ENCODE measurements around the gene PTHLH.

The PTHLH gene

GRCh38 chr12:27934276-27934675 is 38.3 kb downstream of the PTHLH start:
- DNase-seq: no peak

- no peak for DNase-seq
Measured at GRCh38 chr12:27931390-27931789, 41.1 kb downstream of the PTHLH start.

GRCh38 chr12:27927347-27927746 is 45.2 kb downstream of the PTHLH start:
- no peak for DNase-seq

- no peak for DNase-seq
Measured at GRCh38 chr12:27924350-27925135, 48.0 kb downstream of the PTHLH start.

- DNase-seq: no peak
Measured at GRCh38 chr12:27922531-27923139, 49.9 kb downstream of the PTHLH start.

- no peak for DNase-seq
Measured at GRCh38 chr12:27919671-27920235, 52.8 kb downstream of the PTHLH start.

- DNase-seq: no peak
Measured at GRCh38 chr12:27915536-27915935, 57.0 kb downstream of the PTHLH start.

GRCh38 chr12:27915021-27915420 is 57.5 kb downstream of the PTHLH start:
- DNase-seq: no peak

GRCh38 chr12:27913999-27914614 is 58.4 kb downstream of the PTHLH start:
- no peak for DNase-seq

GRCh38 chr12:27911397-27911796 is 61.1 kb downstream of the PTHLH start:
- no peak for DNase-seq

All from NCI-H1048 (cell line).